Measurements from ENCODE around the gene GSPT1. TPM values are rescaled to one million over a fixed set of nuclear protein-coding genes. Genes with fewer than 3 reads are reported as not detected.

The GSPT1 gene
- total RNA-seq, 1 donor = 106 TPM

DNA sequence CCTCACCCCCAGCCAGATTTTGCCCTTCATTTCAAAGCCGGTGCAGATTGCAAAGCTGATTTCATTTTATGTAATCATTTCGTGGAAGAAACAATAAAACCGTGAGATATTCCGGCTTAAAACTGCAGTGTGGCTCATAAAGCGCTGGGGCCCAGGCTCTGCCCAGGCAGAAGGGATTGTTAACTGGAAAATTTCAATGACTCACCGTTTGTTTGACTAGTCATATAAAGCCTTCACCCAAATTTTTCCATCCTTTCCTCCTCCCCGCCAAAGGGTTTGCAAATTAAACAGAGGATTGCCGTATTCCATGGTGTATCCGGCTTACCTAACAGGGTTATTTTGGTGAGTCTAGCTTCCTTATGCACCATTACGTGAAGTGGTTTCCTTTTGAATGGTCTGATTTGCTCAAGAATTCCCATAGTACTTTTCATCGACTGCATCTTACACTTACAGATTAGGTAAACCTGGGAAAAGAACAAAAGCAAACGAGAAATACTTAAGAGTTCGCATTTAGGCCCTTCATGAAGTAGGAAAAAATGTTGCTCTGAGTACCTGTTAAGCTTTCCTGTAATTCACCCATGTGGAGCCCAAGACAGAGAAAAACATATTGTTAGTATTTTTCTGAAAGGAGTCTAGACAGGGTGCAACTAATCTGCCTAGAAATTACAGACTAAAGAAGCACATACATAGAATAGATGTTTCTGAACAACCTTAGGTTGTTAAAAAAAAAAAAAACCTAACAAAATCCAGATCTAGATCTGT is 949 bp upstream of the GSPT1 start:
- TF ChIP-seq, protein P1, sequence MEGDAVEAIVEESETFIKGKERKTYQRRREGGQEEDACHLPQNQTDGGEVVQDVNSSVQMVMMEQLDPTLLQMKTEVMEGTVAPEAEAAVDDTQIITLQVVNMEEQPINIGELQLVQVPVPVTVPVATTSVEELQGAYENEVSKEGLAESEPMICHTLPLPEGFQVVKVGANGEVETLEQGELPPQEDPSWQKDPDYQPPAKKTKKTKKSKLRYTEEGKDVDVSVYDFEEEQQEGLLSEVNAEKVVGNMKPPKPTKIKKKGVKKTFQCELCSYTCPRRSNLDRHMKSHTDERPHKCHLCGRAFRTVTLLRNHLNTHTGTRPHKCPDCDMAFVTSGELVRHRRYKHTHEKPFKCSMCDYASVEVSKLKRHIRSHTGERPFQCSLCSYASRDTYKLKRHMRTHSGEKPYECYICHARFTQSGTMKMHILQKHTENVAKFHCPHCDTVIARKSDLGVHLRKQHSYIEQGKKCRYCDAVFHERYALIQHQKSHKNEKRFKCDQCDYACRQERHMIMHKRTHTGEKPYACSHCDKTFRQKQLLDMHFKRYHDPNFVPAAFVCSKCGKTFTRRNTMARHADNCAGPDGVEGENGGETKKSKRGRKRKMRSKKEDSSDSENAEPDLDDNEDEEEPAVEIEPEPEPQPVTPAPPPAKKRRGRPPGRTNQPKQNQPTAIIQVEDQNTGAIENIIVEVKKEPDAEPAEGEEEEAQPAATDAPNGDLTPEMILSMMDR (IDR thresholded peaks at IDR 0.05; ENCODE audit: insufficient read depth, low read length) = peak; percentile 8
- DNase-seq (ENCODE audit: low read depth) = peak; percentile 62
- peak overlapping the region; percentile 78 for H3K4me3 ChIP-seq (ENCODE audit: low read depth, low read length)

DNA sequence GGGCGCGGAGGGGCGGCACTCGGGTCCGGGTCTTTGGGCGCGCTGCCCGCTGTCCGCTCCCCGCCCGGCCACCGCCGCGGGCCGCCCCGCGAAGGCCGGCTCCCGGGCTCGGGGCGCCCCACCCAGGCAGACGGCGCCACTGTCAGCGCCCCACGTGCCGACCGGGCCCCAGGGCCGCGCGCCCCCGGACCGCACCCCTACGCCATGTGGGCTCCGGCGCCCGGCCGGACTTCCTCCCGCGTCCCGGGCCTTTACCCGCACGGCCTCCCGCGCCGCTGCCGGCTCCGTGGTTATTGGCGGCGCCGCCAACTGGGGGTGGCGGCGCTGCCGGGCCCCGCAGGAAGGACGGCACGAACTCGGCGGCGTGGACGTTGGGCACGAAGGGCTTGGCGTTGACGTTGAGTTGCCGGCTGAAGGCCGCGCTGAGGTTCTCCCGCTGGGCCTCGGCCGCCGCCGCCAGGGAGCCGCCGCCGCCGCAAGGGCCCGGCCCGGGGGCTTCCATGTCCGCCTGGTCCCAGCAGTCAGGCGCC is 577 bp downstream of the GSPT1 start:
- DNase-seq (ENCODE audit: low read depth) = no peak
- H3K4me3 ChIP-seq (ENCODE audit: low read depth, low read length) = peak overlapping the region; percentile 74
- TF ChIP-seq, protein P1 (IDR thresholded peaks at IDR 0.05; ENCODE audit: insufficient read depth, low read length) = no peak

DNA sequence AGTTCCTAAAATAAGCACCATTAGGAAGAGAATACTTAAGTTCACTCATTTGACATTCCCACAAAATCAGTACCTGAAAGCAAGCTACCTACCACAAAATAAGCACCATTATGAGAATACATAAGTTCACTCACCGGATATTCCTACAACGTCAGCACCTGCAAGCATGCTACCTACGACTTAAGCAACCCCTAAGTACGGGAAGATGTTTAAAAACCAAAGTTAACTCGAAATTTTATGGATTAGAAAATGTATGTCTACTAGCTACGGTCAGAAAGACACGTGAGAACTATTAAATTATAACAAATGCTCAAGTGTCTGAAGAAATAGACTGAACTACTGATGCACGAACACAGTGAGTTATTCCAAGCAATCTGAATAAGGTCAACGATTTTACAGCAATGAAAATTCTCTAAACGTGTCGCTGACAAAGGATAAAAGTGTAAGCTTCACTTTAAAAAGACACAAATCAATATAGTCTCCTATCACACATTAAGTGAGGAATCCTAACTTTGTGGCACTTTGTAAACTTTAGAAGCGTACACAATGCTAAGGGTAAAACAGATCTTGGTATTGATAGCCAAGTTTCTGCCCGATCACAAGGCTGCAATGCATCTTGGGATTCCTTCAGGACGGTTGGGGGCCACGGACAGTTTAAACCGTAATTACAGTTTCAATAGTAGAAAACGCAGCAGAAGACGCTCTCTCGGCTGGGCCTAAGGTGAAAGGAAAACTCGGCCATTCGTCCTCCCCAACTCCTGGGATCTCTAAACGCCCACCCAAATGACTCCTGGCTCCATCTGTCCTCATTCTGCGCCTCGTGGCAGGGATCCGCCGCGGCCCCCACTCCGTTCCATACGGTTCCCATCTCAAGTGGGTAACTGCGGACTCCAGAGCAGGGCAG is 1.3 kb downstream of the GSPT1 start:
- H3K4me3 ChIP-seq (ENCODE audit: low read depth, low read length) = peak overlapping the region; percentile 74
- TF ChIP-seq, protein P1 (IDR thresholded peaks at IDR 0.05; ENCODE audit: insufficient read depth, low read length) = no peak
- DNase-seq (ENCODE audit: low read depth) = peak; percentile 46

DNA sequence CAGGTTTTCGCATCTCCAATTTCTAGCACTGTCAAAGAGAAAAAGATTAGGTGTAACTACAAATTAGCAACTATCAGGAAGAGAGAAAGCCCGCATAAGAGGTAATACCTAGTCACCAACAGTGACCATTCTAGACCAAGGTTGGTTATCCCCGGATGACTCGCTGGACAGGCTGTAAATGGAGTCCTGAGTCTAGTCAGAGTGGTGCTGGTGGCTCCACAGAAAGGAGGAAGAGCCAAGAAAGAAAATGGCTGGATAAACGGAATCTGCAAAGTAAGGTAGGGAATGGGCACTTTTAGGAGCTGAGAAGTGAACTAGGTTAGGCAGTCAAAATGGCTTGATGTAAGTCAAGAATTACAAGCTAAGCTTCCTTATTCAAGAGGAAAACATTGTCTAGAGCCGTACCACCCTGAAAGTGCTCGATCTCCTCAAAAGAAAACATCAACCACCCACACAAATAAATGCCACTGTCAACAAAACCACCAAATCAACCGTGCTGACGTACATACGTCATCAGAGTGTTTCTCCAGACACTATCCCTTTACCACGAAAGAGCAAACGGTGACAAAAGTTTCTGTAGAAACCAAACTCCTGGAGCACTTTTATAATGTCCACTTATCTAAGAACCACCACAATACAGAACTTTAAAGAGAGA is 2.2 kb downstream of the GSPT1 start:
- DNase-seq (ENCODE audit: low read depth) = peak; percentile 15
- H3K4me3 ChIP-seq (ENCODE audit: low read depth, low read length) = peak overlapping the region; percentile 74
- TF ChIP-seq, protein P1 (IDR thresholded peaks at IDR 0.05; ENCODE audit: insufficient read depth, low read length) = no peak

DNA sequence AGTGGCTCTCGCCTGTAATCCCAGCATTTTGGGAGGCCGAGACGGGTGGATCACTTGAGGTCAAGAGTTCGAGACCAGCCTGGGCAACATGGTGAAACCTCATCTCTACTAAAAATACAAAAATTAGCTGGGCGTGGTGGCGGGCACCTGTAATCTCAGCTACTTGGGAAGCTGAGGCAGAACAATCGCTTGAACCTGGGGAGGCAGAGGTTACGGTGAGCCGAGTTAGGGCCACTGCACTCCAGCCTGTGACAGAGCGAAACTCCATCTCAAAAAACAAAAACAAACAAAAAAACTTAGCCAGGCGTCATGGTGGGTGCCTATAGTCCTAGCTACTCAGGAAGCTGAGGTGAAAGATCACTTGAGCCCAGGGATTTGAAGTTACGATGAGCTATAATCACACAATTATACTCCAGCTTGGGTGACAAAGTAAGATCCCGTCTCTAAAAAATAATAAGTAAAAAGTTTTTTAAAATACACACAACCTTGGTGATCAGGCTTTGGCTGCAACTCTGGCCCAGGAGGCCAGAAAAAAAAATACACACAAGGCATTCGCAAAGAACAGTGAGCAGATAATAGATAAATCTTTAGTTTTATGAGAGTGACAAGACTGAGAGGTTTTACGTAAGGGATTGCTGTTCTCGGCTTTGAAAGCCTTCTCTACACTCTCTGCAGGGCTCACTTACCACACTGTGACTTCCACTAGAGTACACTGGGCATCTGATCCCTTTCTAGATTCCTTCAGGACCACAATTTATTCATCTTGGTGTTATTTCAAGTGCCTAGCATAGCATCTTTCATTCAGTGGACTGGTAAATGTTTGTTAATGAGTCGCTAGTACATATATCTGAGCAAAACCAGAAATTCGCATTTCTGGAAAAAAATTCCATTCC is 5.9 kb downstream of the GSPT1 start:
- H3K4me3 ChIP-seq (ENCODE audit: low read depth, low read length) = no peak overlapping the region
- peak; percentile 52 for DNase-seq (ENCODE audit: low read depth)
- TF ChIP-seq, protein P1 (IDR thresholded peaks at IDR 0.05; ENCODE audit: insufficient read depth, low read length) = no peak

All from fibroblast of the aortic adventitia (primary cell).